PC-9 (cell line): ENCODE data around the gene NINL. TPM values are rescaled to one million over a fixed set of nuclear protein-coding genes. Genes with fewer than 3 reads are reported as not detected.
"Not testable (repeated sequence)": the region's sequence is repeated elsewhere in the genome, so short reads cannot be mapped to it uniquely, and the experiment has no call there.

Experiments used
- BruUV-seq: library from RNA; stranded (reverse); fragments of 400-500 nt; replicated peaks from 2 replicates; lab custom pipeline; 2021; lab: Mats Ljungman, UMichigan
- CTCF ChIA-PET: fragments of 300-600 bp; sonication (Branson Sonifier 250); formaldehyde crosslinking; loops from one replicate; lab custom pipeline; 2022; ENCODE audit warnings: antibody characterized with exemption; lab: Charles Lee
- POLR2A ChIA-PET: fragments of 300-600 bp; sonication (Branson Sonifier 250); formaldehyde crosslinking; loops from one replicate; lab custom pipeline; 2022; ENCODE audit warnings: antibody characterized with exemption; ENCODE audit not compliant: unreplicated experiment; lab: Charles Lee
- DNase-seq, 2 experiments: peaks; one replicate each; pipeline versions ENCODE4 v3.0.0 to v3.0.0-alpha.2; 2015 to 2022; ENCODE audit warnings: mixed read lengths in 1 of 2
- H2AFZ ChIP-seq: fragments of 200-600 bp; sonication (generic); 2 replicates; pipeline ENCODE4 v1.8.1; 2017; ENCODE audit warnings: antibody characterized with exemption
- H3F3A ChIP-seq: fragments of 200-600 bp; sonication (generic); 2 replicates; pipeline ENCODE4 v1.8.1; 2017; ENCODE audit warnings: antibody characterized with exemption, mild to moderate bottlenecking, low read depth; ENCODE audit not compliant: insufficient read depth
- H3K27ac ChIP-seq: fragments of 200-600 bp; sonication (generic); 2 replicates; pipeline ENCODE4 v1.6.1; 2016; ENCODE audit warnings: mixed run types
- H3K27me3 ChIP-seq: fragments of 200-600 bp; sonication (generic); 2 replicates; pipeline ENCODE4 v1.6.1; 2016; ENCODE audit warnings: low read depth, mixed run types; ENCODE audit not compliant: insufficient read depth
- H3K36me3 ChIP-seq: fragments of 200-600 bp; sonication (generic); 2 replicates; pipeline ENCODE4 v1.6.1; 2016; ENCODE audit warnings: low read depth, mixed run types
- H3K4me1 ChIP-seq: fragments of 200-600 bp; sonication (generic); replicated peaks from 2 replicates; pipeline ENCODE4 v1.6.1; 2016; ENCODE audit warnings: mixed run types; ENCODE audit not compliant: insufficient read depth
- H3K4me2 ChIP-seq: fragments of 200-600 bp; sonication (generic); 2 replicates; pipeline ENCODE4 v1.6.1; 2017; ENCODE audit warnings: mixed run types
- H3K4me3 ChIP-seq: fragments of 200-600 bp; sonication (generic); 2 replicates; pipeline ENCODE4 v1.6.1; 2016; ENCODE audit warnings: mixed run types
- H3K79me2 ChIP-seq: fragments of 200-600 bp; sonication (generic); 2 replicates; pipeline ENCODE4 v1.6.1; 2017; ENCODE audit warnings: low read depth, mixed run types
- H3K9me2 ChIP-seq: fragments of 200-600 bp; sonication (generic); 2 replicates; pipeline ENCODE4 v1.8.1; 2017; ENCODE audit warnings: mild to moderate bottlenecking; ENCODE audit not compliant: insufficient read depth
- H3K9me3 ChIP-seq: fragments of 200-600 bp; sonication (generic); 2 replicates; pipeline ENCODE4 v1.8.1; 2016; ENCODE audit warnings: low read depth; ENCODE audit not compliant: insufficient read depth
- H4K20me1 ChIP-seq: fragments of 200-600 bp; sonication (generic); 2 replicates; pipeline ENCODE4 v1.8.1; 2017; ENCODE audit not compliant: insufficient read depth
- EZH2 ChIP-seq: fragments of 200-600 bp; sonication (generic); IDR thresholded peaks from 2 replicates; pipeline ENCODE4 v1.8.0; 2017; ENCODE audit warnings: antibody characterized with exemption, low read depth
- intact Hi-C: fragments of 100-400 bp; cut with micrococcal nuclease; formaldehyde crosslinking; loops from one replicate; pipeline ENCODE4 v1.10.0; 2022; ENCODE audit not compliant: unreplicated experiment
- total RNA-seq: library from RNA; stranded (reverse); gene quantifications from 2 replicates; pipeline ENCODE4 v1.2.3, GENCODE V29; 2021
- TF ChIP-seq, protein P1 (sequence below): fragments of 200-600 bp; sonication (generic); conservative IDR thresholded peaks from 2 replicates; pipeline ENCODE4 v1.6.1; 2017; ENCODE audit warnings: mixed run types, antibody characterized with exemption, mild to moderate bottlenecking, moderate library complexity

NINL gene
- total RNA-seq, 1 experiment from 2014 or later, result 19.6 TPM

DNA sequence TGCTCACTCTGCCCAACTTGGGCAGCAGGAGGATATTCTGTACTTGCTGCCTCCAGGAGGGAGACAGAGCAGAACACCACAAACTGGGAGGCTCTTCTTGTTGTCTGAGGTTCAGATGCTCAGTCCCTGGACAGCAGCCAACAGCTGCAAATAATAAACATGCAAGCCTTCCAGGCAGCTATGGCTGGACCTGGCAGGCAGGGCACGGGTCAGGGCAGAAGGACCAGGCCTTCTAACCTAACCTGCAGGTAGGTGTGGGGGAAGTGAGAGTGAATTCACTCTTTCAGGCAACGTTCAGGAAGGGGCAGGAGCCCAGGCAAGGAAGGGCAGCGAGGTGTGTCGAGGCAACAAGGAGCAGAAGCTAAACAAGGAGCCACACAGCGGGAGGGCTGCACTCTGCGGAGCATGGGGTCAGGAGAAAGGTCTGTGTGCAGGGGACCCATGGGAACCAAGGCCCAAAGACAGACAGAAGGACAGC is 31.5 kb downstream of the NINL start:
- H3K4me1 ChIP-seq, result peaks cover 18% of the 10 kb centered on the region
- H3K27ac ChIP-seq, result no peak overlapping the region
- no peak overlapping the region for H2AFZ ChIP-seq
- no peaks in the 10 kb centered on the region for H3K9me3 ChIP-seq
- H3K9me2 ChIP-seq, result no peaks in the 10 kb centered on the region
- intact Hi-C loops, result no loop called here
- ChIA-PET CTCF (no interaction called here), POLR2A (no interaction called here)
- TF ChIP-seq, protein P1, sequence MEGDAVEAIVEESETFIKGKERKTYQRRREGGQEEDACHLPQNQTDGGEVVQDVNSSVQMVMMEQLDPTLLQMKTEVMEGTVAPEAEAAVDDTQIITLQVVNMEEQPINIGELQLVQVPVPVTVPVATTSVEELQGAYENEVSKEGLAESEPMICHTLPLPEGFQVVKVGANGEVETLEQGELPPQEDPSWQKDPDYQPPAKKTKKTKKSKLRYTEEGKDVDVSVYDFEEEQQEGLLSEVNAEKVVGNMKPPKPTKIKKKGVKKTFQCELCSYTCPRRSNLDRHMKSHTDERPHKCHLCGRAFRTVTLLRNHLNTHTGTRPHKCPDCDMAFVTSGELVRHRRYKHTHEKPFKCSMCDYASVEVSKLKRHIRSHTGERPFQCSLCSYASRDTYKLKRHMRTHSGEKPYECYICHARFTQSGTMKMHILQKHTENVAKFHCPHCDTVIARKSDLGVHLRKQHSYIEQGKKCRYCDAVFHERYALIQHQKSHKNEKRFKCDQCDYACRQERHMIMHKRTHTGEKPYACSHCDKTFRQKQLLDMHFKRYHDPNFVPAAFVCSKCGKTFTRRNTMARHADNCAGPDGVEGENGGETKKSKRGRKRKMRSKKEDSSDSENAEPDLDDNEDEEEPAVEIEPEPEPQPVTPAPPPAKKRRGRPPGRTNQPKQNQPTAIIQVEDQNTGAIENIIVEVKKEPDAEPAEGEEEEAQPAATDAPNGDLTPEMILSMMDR, result no peak
- TF ChIP-seq EZH2, result no peak
- no peak overlapping the region for H3K4me2 ChIP-seq
- no peaks in the 10 kb centered on the region for H3K27me3 ChIP-seq
- peaks cover 6% of the 10 kb centered on the region; the same call in 1 of the 2 replicates for H3F3A ChIP-seq
- DNase-seq, result no peak
- no peak overlapping the region for H3K4me3 ChIP-seq
- BruUV-seq, result no TSS peak
- H4K20me1 ChIP-seq, result no peaks in the 10 kb centered on the region
- no peaks in the 10 kb centered on the region for H3K36me3 ChIP-seq
- H3K79me2 ChIP-seq, result no peaks in the 10 kb centered on the region

GRCh38 chr20:25552977-25553376 is 32.4 kb downstream of the NINL start:
- H3K79me2 ChIP-seq, result no peaks in the 10 kb centered on the region
- H3K36me3 ChIP-seq, result no peaks in the 10 kb centered on the region
- H3K9me2 ChIP-seq, result no peaks in the 10 kb centered on the region
- no peak overlapping the region for H2AFZ ChIP-seq
- H3K27ac ChIP-seq, result no peak overlapping the region
- no peak overlapping the region for H3K4me3 ChIP-seq
- POLR2A ChIA-PET, result interaction anchor here (0.7 kb wide), 1 partner anchor 10 kb away, joined by 3 read pairs; no protein-coding TSS in a partner anchor
- H3K9me3 ChIP-seq, result no peaks in the 10 kb centered on the region
- no peaks in the 10 kb centered on the region for H3K27me3 ChIP-seq
- no peak for TF ChIP-seq EZH2
- TF ChIP-seq, protein P1, result no peak
- intact Hi-C loops, result no loop called here
- no peak for DNase-seq
- H3K4me1 ChIP-seq, result peaks cover 23% of the 10 kb centered on the region
- H3K4me2 ChIP-seq, result no peak overlapping the region
- H3F3A ChIP-seq, result peaks cover 6% of the 10 kb centered on the region; the same call in 1 of the 2 replicates
- CTCF ChIA-PET, result no interaction called here
- H4K20me1 ChIP-seq, result no peaks in the 10 kb centered on the region
- BruUV-seq, result no TSS peak

DNA sequence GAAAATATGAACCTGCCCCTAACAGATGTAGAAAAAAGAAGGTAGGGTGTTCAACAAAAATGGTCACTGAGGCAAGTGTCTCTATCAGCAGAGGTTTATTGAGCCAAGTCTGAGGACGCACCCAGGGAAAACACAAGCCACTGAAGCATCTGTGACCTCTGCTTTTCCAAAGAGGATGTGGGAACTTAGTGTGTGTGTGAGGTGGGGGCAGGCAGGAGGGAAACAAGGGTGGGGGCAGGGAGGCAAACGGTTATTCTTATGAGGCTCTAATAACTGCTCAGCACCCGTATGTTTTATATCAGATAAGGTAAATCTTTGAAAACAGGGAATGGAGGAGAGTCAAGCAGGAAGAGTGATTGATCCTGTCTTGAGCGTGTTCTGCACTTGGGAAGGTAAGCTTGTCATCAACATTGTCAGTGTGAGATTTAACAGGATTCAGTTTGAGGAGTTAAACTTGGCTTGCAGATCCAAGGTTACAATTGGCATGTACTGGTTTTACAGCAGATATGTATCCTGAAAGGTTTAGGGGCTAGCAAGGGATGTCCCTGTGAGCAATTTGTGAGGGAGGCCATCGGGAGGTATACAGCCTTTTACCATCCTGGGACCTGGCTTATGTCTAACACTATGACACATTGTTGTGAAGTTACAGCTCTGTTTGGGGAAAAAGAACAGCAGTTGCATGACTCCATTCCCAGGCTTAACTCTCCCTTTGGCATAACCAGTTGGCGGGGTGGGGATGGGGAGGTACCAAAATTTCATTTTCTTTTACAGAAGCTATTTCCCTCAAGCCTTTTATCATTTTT is 33.7 kb downstream of the NINL start:
- DNase-seq, result no peak
- H3K4me3 ChIP-seq, result no peak overlapping the region
- H3F3A ChIP-seq, result peaks cover 6% of the 10 kb centered on the region; the same call in 1 of the 2 replicates
- H3K36me3 ChIP-seq, result no peaks in the 10 kb centered on the region
- BruUV-seq, result no TSS peak
- POLR2A ChIA-PET, result no interaction called here
- peaks cover 30% of the 10 kb centered on the region for H3K4me1 ChIP-seq
- H3K9me3 ChIP-seq, result no peaks in the 10 kb centered on the region
- CTCF ChIA-PET, result no interaction called here
- H4K20me1 ChIP-seq, result no peaks in the 10 kb centered on the region
- no peak overlapping the region for H2AFZ ChIP-seq
- H3K27me3 ChIP-seq, result no peaks in the 10 kb centered on the region
- no peak overlapping the region for H3K4me2 ChIP-seq
- no peaks in the 10 kb centered on the region for H3K9me2 ChIP-seq
- TF ChIP-seq EZH2, result no peak
- TF ChIP-seq, protein P1, result no peak
- H3K27ac ChIP-seq, result no peak overlapping the region
- intact Hi-C loops, result no loop called here
- no peaks in the 10 kb centered on the region for H3K79me2 ChIP-seq

DNA sequence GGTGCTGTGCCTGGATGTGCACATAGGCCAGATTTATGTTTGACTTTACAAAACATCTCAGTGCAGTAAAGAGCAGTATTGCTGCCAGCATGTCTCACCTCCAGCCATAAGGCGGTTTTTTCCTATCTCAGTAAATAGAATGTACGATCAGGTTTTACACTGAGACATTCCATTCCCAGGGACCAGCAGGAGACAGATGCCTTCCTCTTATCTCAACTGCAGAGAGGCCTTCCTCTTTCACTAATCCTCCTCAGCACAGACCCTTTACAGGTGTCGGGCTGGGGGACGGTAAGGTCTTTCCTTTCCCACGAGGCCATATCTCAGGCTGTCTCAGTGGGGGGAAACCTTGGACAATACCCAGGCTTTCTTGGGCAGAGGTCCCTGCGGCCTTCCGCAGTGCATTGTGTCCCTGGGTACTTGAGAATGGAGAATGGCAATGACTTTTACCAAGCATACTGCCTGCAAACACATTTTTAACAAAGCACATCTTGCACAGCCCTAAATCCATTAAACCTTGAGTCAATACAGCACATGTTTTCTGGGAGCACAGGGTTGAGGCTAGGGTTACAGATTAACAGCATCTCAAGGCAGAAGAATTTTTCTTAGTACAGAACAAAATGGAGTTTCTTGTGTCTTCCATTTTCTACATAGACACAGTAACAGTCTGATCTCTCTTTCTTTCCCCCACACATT is 34.5 kb downstream of the NINL start:
- intact Hi-C loops, H2AFZ ChIP-seq, CTCF ChIA-PET, H3K27ac ChIP-seq, H4K20me1 ChIP-seq, H3K36me3 ChIP-seq, BruUV-seq, H3K9me3 ChIP-seq, POLR2A ChIA-PET, H3F3A ChIP-seq, H3K79me2 ChIP-seq, H3K27me3 ChIP-seq, H3K9me2 ChIP-seq, H3K4me3 ChIP-seq, DNase-seq: not testable (repeated sequence)
- Histone ChIP-seq H3K4me1 (peaks cover 38% of the 10 kb centered on the region), H3K4me2 (0 out of 2 replicates have a peak overlapping the region, but pooled peaks have one; percentile 34)
